ENCODE results near the gene CACNA1D.

- TF ChIP-seq CTCF (IDR thresholded peaks at IDR 0.05; ENCODE audit: poor library complexity), result peak; percentile 9
- TF ChIP-seq EZH2 (IDR thresholded peaks at IDR 0.05; ENCODE audit: borderline replicate concordance), result no peak
These were observed 174.5 kb downstream of the CACNA1D start for GRCh38 chr3:53668872-53669271.
